CMK (cell line): ENCODE measurements around the gene GIMAP4.
A peak's percentile ranks its signal among the peaks of the same experiment; 100 is the strongest.
"Not testable (repeated sequence)": the region's sequence is repeated elsewhere in the genome, so short reads cannot be mapped to it uniquely, and the experiment has no call there.

ENCODE experiments used
- DNase-seq: peaks from one replicate; pipeline ENCODE4 v3.0.0-alpha.2; 2010; ENCODE audit warnings: low read depth

GIMAP4 gene

DNA sequence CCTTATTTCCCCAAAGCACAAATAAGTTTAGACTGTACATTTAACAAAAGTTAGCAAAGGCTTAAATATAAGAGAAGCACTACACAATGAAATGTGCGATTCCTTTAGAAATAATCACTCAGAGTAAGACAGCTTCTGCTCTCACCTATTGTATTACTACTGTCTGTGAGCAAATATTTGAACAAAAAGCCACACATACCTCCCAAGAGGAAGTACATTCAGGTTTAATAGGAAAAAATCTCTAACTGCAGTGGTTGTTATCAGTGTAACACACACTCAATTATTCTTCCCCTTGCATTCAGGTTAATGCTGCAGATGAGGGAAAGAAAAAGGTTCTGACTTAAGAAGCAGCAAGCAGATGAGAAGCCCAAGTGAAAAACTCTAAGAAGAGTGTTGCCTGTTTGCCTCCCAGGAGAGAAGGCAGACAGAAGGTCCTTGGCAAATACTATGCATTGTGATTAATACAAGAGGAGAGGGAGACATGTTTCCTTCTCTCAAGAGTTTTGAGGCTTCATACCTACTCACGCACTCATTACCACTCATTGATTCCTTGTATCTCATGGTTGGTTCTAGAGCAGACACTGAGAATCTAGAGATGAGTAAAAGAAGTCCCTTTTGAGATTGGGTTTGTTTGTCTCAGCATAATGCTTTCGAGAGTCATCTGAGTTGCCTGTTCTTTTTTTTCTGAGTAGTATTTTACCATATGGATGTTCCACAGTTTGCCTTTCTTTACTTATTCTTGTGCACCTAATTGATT lies 13.6 kb downstream of the GIMAP4 start:
- DNase-seq, result peak; percentile 42

DNA sequence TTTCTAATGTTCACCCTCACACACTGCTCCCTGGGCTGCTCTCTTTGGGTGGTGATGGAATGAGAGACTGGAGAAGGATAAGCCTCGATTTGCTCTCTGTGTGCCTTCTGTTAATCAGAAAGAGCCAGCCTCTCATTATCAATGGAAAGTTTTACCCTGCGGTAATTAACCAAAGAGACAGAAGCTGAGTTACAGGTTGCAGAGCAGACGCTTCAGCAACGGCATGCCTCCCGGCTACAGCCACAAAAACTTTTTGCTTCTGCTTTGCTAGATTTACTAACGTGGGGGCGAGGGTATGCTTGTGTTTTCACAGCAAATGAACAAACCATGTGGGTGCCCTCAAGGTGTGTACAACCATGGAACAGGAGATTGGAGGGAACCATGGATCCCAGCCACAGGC lies 18.0 kb downstream of the GIMAP4 start:
- DNase-seq, result no peak

DNA sequence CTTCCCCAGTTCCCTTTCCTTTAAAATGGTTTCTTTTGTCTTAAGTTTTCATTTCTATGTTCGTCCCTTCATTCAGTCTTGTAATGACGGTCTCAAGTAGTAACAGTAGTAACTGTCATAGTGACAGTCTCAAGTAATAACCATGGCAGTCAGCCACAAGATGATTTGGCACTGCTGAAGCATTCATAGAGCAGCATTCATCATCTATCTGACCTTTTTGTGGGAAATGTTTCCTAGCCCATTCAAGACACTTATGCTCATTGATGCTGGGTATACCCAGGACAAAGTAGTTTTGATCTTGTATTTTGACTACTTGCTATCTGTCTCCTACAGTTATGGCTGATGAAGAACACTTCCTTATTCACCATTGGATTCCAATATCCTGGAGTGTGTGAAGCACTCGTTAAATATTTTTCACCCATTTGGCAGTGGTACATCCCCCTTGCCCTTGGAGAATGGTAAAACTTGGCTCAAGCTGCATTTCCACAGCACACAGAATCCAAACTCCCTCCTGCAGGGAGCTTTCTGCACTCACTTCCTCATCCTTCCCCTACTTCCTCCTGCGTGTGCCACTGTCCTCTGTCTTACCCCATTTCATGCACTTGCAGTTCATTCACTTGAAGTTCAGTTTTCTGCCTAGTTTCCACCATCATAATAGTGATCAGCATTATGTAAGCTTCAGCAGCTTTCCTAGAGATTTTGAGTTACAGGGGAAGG lies 19.0 kb downstream of the GIMAP4 start:
- no peak for DNase-seq

DNA sequence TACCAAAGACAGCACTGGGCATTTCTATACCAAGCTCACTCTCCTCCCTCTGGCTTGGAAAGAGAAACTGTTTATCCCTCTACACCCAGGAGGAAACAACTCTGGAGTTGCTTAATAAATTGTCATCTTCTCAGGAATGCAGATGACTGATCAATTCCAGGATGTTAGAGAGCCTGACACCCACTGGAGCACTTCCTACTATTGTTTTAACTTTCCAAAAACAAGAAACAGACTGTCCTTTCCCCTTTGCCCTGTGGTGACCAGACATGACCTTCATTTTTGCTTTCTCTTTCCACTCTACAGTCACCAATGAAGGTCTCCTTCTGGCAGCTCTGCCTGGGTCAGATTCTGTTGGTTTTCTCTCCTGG lies 19.6 kb downstream of the GIMAP4 start:
- DNase-seq, result no peak

DNA sequence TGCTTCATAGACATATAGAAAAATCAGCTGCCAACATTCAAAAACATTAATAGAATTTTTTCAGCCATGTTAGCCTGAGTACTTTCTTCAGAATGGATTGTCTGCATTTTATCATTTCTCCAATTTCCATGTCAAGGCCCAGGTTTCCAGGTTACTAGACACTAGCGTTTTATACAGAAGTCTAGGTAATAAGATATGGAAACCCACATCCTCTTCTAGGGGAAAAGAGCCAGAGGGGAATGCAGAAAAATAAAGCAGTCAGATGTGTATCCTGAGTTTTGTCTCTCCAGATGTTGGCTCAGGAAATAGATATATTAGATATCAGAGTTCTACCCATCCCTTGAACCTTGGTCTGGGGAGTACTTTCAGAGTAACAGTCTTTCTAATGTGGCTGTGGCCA lies 20.4 kb downstream of the GIMAP4 start:
- DNase-seq, result no peak

DNA sequence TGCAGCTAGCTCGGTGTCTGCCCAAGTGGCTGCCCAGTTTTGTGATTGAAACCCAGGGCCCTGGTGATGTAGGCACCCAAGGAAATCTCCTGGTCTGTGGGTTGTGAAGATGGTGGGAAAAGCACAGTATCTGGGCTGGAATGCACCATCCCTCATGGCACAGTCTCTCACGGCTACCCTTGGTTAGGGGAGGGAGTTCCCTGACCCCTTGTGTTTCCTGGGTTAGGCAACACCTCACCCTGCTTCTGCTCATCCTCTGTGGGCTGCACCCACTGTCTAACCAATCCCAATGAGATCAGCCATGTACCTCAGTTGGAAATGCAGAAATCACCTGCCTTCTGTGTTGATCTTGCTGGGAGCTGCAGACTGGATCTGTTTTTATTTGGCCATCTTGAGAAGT lies 27.6 kb downstream of the GIMAP4 start:
- no peak for DNase-seq

DNA sequence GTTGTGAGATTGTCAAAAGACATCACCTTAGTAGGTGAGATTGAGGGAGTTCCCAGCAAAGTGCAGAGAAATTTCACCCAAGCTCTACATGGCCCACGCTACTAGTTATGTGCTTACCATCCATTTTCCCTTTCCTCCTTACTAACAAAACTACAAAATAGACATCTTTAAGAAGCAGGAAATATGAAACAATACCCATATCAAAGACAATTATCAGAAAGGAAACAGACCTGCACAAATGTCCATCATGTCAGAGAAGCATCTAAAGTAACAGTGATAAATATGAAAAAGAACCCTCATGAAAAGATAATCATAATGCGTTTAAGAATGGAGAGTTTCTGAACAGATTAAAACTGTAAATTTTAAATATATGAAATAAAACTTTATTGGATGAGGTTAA lies 28.2 kb downstream of the GIMAP4 start:
- DNase-seq, result no peak

DNA sequence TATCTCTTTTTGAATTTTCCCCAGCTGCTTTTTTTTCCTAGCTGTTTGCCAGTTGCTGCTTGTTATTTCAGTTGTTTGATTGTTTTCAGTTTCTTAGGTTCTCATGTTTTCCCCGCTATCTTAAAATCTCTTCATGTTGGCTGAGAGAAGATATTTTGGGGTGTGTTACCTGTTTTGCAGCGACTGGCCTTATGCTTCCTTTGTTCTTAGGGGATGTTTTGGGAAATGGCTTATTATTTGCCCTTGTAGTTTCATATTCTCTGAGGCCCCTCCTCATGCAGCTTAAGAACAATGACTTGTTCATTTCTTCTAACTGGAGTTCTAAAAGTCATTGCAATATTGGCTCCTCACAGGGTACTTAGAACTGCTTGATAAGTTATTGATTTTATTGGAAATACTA lies 36.4 kb downstream of the GIMAP4 start:
- DNase-seq, result not testable (repeated sequence)

DNA sequence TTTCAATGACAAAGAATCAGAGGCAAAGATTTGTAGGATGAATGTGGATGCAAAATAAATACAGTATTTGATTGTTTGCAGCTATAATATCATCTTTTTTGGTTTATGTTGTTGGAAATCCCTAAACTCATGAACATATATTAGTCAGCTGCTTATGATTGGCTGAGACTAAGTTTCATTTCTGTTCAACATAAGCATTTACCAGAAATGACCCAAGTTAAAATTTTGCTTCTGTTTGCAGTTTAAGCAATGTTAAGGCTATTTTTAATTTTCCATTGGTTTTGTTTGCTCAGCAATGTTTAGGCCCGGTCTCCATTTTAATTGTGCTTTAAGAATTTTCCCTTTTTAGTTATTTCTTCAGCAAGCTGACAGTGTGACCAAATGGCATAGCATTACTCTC lies 43.0 kb downstream of the GIMAP4 start:
- DNase-seq, result no peak

DNA sequence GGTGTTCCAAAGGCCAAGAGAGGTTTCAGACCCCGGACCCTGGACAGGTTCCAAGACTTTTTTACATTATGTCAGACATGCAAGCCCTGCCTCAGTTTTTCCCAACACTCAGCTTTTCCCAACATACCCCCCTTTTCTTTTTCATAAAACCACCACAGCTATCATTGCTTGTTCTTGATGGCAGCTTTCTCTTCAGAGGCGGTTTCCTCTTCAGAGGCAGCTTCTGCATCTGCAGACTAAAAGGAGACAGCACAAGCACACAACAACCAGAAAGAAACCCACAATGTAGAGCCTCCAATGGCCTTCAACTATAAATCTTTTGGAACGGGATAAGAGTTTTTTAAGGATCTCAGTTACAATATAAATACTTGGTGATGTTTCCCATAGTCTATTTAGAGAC lies 45.7 kb downstream of the GIMAP4 start:
- DNase-seq, result no peak

DNA sequence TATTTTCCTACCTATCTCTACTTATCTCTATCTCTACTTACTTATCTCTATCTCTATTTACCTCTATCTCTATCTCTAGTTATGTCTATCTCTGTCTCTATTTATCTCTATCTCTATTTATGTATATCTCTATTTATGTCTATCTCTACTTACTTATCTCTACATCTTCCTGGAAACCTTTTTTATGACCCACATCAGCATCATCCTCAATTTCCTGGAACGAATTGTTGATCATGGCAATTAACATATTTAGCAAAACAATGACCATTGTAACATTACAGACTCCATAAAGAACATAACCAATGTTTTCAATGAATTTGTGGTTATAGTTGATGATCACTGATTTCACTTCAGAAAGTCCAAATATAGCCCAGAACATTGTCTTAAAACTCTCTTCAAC lies 46.7 kb downstream of the GIMAP4 start:
- no peak for DNase-seq

DNA sequence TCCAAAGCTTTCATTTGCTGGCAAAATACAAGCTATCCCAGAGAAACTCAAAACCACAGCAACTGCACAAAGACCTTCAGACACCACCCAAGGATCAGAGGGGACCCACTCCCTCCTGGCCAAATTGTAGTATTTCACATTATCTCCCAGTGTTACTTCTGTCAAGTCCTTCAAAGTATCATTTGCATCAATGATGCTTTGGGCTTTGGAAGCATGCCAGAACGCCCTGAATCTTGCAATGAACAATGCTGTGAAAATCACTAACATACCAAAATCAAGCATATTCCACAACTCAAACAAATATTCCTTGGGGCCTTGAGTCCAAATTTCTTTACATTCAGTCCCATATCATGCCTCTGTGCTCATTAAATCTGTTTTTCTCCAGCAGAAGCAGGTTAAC lies 47.2 kb downstream of the GIMAP4 start:
- DNase-seq, result not testable (repeated sequence)

DNA sequence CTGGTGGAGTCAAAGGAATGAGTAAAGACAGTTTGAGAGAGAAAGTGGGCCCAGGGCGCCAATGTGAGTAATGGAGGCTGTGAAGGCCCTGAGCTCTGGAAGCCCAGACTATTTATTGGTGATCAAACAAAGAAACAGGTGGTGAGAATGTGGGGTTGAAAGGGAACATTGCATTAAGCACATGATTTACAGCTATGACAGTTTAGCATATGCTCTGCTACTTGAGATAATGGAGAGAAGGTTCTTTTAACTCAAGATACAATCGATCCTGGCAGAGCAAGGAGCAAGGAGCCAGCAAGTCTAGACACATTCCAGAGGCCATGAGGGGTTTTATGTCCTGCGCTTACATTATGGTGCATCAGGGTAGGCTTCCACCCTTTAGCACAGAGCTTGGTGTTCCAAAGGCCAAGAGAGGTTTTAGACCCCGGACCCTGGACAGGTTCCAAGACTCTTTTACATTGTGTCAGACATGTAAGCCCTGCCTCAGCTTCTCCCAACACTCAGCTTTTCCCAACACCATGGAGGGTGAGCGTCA lies 48.1 kb downstream of the GIMAP4 start:
- DNase-seq, result not testable (repeated sequence)

DNA sequence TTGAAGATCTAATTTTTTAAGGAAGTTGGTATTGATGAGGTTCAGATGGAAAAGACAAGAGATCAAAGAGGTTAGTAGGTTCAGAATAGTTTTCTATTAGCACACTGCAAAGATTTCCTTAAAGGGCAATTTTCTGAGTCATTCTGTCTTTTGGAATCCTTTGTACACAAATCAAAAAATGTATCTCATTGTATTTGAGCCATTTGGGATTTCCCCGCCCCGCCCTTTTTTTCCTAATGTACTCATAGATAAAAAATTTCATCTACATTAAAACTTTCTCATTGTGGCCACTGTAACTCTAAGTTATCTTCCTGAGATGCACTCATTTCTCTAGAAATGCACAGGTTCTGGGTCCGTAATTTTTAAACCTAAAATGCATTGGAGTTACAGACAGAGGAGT lies 52.9 kb downstream of the GIMAP4 start:
- no peak for DNase-seq

DNA sequence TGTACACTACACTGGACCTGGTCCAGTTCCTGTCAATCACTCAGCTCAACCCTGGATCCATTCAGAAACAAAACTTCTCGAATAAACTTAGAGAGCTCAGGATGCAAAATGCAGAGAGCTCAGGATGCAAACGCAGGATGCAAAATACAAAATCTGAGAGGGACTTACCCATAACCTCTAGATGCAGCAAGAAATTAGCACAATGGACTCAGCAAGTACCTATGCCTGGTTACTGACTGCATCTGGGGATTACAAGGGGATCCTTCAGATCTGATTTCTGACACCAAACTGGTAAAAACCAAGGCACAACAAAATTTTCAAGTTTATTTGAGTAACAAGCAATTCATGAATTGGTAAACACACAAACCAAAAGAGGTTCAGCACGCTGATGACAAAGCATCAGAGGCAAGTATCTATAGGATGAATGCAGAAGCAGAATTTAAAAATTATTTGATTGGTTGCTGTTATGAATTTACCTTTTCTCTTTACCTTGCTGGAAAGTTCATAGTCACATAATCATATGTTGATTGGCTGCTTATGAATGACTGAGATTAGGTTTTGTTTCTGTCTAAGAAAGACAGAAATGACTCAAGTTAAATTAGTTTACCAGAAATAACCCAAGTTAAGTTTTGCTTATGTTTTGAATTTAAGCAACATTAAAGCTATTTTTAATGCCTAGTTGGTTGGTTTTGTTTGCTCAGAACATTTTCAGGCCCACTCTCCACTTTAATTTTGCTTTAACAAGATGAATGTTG lies 53.6 kb downstream of the GIMAP4 start:
- DNase-seq, result no peak

DNA sequence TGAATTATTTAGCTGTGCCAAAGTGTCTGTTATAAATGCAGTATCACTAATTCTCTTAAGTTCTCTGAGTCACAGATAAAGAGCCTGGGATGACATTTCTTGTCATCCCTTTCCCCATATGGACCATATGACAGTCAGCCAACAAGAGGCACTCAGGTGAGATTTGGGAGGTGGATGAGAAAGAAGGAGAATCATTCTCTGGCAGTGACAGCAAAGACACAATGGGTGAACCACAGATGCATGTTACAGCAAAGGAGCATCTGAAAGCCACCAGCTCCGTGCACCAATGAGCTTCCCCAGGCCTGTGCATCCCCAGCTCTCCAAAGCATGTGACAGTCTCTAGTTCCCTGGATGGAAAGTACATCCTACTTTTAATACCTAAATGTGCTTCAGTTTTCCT lies 54.2 kb downstream of the GIMAP4 start:
- no peak for DNase-seq
